SK-N-SH treated with all-trans-retinoic acid at 6 μM for 48 hours (cell line): ENCODE data around the gene LMO7.

ENCODE experiments used
- ARNTL ChIP-seq: fragments of 450-650 bp; formaldehyde crosslinking; IDR thresholded peaks from 2 replicates; pipeline ENCODE4 v1.5.0; 2020; ENCODE audit warnings: low read depth, mild to moderate bottlenecking, moderate library complexity, borderline replicate concordance
- BACH2 ChIP-seq: fragments of 250-450 bp; sonication (Bioruptor Pico); IDR thresholded peaks from 2 replicates; pipeline ENCODE4 v1.9.0; 2021; ENCODE audit warnings: mild to moderate bottlenecking, borderline replicate concordance
- CSDC2 ChIP-seq: fragments of 250-450 bp; sonication (Bioruptor Pico); IDR thresholded peaks from 2 replicates; pipeline ENCODE4 v1.5.0; 2020; ENCODE audit warnings: mild to moderate bottlenecking, moderate library complexity
- ESRRG ChIP-seq: fragments of 250-450 bp; sonication (Bioruptor Pico); IDR thresholded peaks from 2 replicates; pipeline ENCODE4 v1.6.1; 2021; ENCODE audit warnings: mild to moderate bottlenecking
- ISL1 ChIP-seq: fragments of 250-450 bp; sonication (Bioruptor Pico); IDR thresholded peaks from 2 replicates; pipeline ENCODE4 v2.1.2; 2022; ENCODE audit warnings: mild to moderate bottlenecking, moderate library complexity
- PPARA ChIP-seq: fragments of 250-450 bp; sonication (Bioruptor Pico); IDR thresholded peaks from 2 replicates; pipeline ENCODE4 v1.5.0; 2020; ENCODE audit warnings: mild to moderate bottlenecking, borderline replicate concordance
- SNAI2 ChIP-seq: fragments of 250-450 bp; sonication (Bioruptor Pico); IDR thresholded peaks from 2 replicates; pipeline ENCODE4 v1.5.0; 2020; ENCODE audit warnings: mild to moderate bottlenecking, moderate library complexity
- TCF4 ChIP-seq: fragments of 250-450 bp; sonication (Bioruptor Pico); IDR thresholded peaks from 2 replicates; pipeline ENCODE4 v1.8.0; 2021; ENCODE audit warnings: mild to moderate bottlenecking, moderate library complexity, borderline replicate concordance
- TOX ChIP-seq: fragments of 250-450 bp; sonication (Bioruptor Pico); IDR thresholded peaks from 2 replicates; pipeline ENCODE4 v1.8.0; 2021; ENCODE audit warnings: mild to moderate bottlenecking, moderate library complexity, borderline replicate concordance
- ZC3H10 ChIP-seq: fragments of 250-450 bp; sonication (Bioruptor Pico); IDR thresholded peaks from 2 replicates; pipeline ENCODE4 v1.5.1; 2021; ENCODE audit warnings: mild to moderate bottlenecking, moderate library complexity
- ZFP3 ChIP-seq: fragments of 250-450 bp; sonication (Bioruptor Pico); IDR thresholded peaks from 2 replicates; pipeline ENCODE4 v1.5.0; 2020; ENCODE audit warnings: mild to moderate bottlenecking, moderate library complexity
- ZNF70 ChIP-seq: fragments of 450-650 bp; formaldehyde crosslinking; IDR thresholded peaks from 2 replicates; pipeline ENCODE4 v1.5.0; 2020; ENCODE audit warnings: mild to moderate bottlenecking, moderate library complexity
- ZNF8 ChIP-seq: fragments of 450-650 bp; formaldehyde crosslinking; IDR thresholded peaks from 2 replicates; pipeline ENCODE4 v1.5.0; 2020; ENCODE audit warnings: mild to moderate bottlenecking, moderate library complexity
- TF ChIP-seq, protein P1 (sequence below): fragments of 250-450 bp; sonication (Bioruptor Pico); IDR thresholded peaks from 2 replicates; pipeline ENCODE4 v1.8.0; 2020; ENCODE audit warnings: mild to moderate bottlenecking, moderate library complexity, borderline replicate concordance

DNA sequence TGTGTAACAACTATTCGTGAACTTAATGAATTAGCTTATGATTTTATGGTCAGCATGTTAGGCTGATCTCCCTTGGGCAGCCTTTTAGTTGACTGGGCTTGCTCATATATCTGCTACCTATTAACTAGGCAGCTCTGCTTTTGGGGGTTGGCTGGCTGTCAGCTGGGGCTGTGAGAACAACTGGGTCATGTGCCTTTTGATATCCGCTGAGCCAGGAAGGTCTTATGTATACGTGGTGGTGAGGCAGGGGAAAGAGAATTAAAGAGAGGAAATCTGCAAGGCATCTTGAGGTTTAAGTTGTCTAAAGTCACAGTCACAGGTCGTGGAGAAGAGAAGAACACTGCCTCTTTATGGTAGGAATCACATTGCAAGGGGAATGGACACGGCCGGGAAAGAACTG, 206.9 kb downstream of the LMO7 start:
- TF ChIP-seq SNAI2, result no peak
- TF ChIP-seq ZC3H10 (CRISPR knock-in tag), result no peak
- no peak for TF ChIP-seq PPARA (CRISPR knock-in tag)
- TF ChIP-seq ISL1 (CRISPR knock-in tag), result no peak
- no peak for TF ChIP-seq CSDC2 (CRISPR knock-in tag)
- no peak for TF ChIP-seq ARNTL (CRISPR knock-in tag)
- TF ChIP-seq TOX (CRISPR knock-in tag), result no peak
- no peak for TF ChIP-seq ZFP3 (CRISPR knock-in tag)
- TF ChIP-seq, protein P1, sequence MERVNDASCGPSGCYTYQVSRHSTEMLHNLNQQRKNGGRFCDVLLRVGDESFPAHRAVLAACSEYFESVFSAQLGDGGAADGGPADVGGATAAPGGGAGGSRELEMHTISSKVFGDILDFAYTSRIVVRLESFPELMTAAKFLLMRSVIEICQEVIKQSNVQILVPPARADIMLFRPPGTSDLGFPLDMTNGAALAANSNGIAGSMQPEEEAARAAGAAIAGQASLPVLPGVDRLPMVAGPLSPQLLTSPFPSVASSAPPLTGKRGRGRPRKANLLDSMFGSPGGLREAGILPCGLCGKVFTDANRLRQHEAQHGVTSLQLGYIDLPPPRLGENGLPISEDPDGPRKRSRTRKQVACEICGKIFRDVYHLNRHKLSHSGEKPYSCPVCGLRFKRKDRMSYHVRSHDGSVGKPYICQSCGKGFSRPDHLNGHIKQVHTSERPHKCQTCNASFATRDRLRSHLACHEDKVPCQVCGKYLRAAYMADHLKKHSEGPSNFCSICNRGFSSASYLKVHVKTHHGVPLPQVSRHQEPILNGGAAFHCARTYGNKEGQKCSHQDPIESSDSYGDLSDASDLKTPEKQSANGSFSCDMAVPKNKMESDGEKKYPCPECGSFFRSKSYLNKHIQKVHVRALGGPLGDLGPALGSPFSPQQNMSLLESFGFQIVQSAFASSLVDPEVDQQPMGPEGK (CRISPR knock-in tag), result no peak
- TF ChIP-seq ZNF70, result no peak
- TF ChIP-seq BACH2 (CRISPR knock-in tag), result no peak
- TF ChIP-seq TCF4 (CRISPR knock-in tag), result no peak
- no peak for TF ChIP-seq ZNF8 (CRISPR knock-in tag)
- no peak for TF ChIP-seq ESRRG
